HG03520 (cell line): ENCODE measurements around the gene EFHD2.
"Not testable (repeated sequence)": the region's sequence is repeated elsewhere in the genome, so short reads cannot be mapped to it uniquely, and the experiment has no call there.

Experiments
- ATAC-seq: cut with Tn5 transposase; IDR thresholded peaks from one replicate; pipeline ENCODE4 v1.9.1; 2021; ENCODE audit warnings: mild to moderate bottlenecking, moderate library complexity; ENCODE audit not compliant: unreplicated experiment

EFHD2 gene

GRCh38 chr1:15471067-15471466 lies 61.4 kb downstream of the EFHD2 start:
- not testable (repeated sequence) for ATAC-seq

DNA sequence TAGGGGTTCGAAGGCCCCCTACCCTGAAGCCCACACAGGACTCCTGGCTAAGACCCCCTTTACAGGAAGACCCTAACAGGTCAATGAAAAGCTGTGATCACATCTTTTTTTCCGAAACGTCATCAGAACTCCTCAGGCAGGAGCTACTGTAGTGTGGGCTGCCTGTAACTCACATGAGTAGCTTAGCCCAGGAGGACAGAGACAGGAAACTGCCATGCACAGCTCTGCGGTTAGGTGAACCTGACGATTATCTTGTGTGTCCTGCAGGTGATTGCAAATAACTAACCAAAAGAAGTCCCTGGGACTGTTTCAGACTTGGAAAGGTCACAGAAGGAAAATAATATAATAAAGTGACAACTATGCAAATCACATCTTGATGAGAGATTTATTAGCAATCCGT lies 62.0 kb downstream of the EFHD2 start:
- ATAC-seq = not testable (repeated sequence)

DNA sequence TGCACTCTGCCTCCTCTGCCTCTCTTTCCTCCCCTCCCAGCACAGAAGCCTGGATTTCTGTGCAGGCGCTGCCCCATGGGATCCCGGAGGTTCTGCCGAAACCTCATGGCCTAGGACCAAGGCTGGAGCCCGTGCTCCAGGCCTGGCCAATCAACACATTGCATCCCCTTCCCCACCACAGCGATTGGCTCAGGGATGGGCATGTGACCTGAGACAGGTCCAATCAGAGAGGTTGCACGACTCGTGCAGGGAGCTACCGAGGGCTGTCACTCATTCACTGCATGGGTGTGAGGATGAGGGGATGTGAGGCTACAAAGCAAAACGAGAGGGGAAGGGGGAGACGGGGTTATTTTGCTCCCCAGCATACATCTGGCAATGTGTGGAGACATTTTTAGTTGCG lies 62.9 kb downstream of the EFHD2 start:
- ATAC-seq = no peak

DNA sequence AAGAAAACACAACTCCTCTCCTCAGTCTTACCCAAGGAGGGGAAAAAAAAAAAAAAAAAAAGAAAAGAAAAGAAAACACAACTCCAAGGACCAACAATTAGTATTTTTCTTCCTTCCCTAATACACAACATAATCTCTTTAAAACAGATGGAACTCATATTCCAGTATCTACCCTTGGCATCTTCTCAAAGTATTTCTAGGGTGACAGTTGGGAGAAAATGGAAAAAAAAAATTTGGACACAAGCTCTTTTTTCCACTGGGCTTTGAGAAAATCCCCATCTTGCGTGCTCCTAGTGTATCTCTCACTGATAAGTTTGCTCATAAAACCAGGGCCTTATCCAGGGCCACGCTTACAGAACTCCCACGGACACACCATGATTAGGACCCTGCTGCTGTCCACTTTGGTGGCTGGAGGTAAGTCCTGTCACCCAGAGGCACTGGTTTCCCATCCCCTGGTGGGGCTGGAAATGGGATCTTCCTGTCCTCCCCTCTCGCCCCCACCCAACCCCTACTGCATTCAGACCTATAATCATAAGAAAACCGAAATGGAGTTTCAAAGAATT lies 66.1 kb downstream of the EFHD2 start, which contains the start of gene CELA2B:
Gene CELA2B, plus strand, starts transcription at position 353 of the 563 bp plus-strand sequence. Its CDS starts 22 bp downstream, at position 375.
- no peak for ATAC-seq

DNA sequence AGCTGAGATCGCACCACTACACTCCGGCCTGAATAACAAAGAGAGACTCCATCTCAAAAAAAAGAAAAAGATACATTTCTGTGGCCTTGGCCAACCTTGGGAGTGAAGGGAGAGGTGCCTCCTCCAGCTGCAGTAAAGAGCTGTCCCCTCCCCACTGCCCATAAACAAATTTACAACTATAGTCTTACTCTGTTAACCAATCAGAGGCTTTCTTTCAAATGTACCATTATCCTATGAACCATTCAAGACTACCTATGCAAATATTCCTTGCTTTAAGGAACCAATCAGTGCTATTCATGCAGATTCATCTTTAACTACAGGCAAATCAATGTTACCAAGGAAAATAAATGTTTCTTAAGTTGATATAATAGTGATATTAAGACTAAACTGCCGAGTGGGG lies 67.2 kb downstream of the EFHD2 start:
- no peak for ATAC-seq

- no peak for ATAC-seq
Observed at GRCh38 chr1:15477646-15478212, 68.0 kb downstream of the EFHD2 start.
